Caco-2 (cell line): ENCODE results near the gene MDP1. TPM values are rescaled to one million over a fixed set of nuclear protein-coding genes. Genes with fewer than 3 reads are reported as not detected.

ENCODE experiments used
- BruUV-seq: library from RNA; stranded (reverse); fragments of 400-500 nt; replicated peaks from 2 replicates; lab custom pipeline; 2021; lab: Mats Ljungman, UMichigan
- CTCF ChIA-PET: fragments of 300-600 bp; sonication (Branson Sonifier 250); formaldehyde crosslinking; loops from one replicate; lab custom pipeline; 2022; ENCODE audit warnings: antibody characterized with exemption; lab: Charles Lee
- POLR2A ChIA-PET: fragments of 300-600 bp; sonication (Branson Sonifier 250); formaldehyde crosslinking; loops from one replicate; lab custom pipeline; 2022; ENCODE audit warnings: antibody characterized with exemption; lab: Charles Lee
- DNase-seq, 2 experiments: peaks; one replicate each; pipeline versions ENCODE4 v3.0.0 to v3.0.0-alpha.2; 2020 to 2022
- H3K27me3 ChIP-seq: replicated peaks from 2 replicates; pipeline ENCODE4 v1.6.0; 2011; ENCODE audit warnings: low read length; ENCODE audit not compliant: control insufficient read depth, insufficient read depth
- H3K36me3 ChIP-seq: 2 replicates; pipeline ENCODE4 v1.5.1; 2011; ENCODE audit warnings: low read length; ENCODE audit not compliant: control insufficient read depth, insufficient read depth
- H3K4me1 ChIP-seq: fragments of 250-450 bp; sonication (Bioruptor Pico); 2 replicates; pipeline ENCODE4 v1.5.1; 2020; ENCODE audit warnings: mild to moderate bottlenecking
- H3K4me3 ChIP-seq: 2 replicates; pipeline ENCODE4 v1.5.1; 2011; ENCODE audit warnings: low read depth, mild to moderate bottlenecking, control low read depth, low read length
- H3K9me3 ChIP-seq: fragments of 250-450 bp; sonication (Bioruptor Pico); 2 replicates; pipeline ENCODE4 v1.5.1; 2020; ENCODE audit warnings: mild to moderate bottlenecking, moderate library complexity
- H3K27ac Mint-ChIP-seq: one replicate; pipeline ENCODE4 v1.8.0; 2022; ENCODE audit warnings: mixed read lengths; ENCODE audit not compliant: unreplicated experiment
- H3K27me3 Mint-ChIP-seq: one replicate; pipeline ENCODE4 v1.8.0; 2022; ENCODE audit warnings: mixed read lengths; ENCODE audit not compliant: insufficient read depth, unreplicated experiment
- H3K36me3 Mint-ChIP-seq: one replicate; pipeline ENCODE4 v1.8.0; 2022; ENCODE audit warnings: mild to moderate bottlenecking, mixed read lengths; ENCODE audit not compliant: insufficient read depth, unreplicated experiment
- H3K4me1 Mint-ChIP-seq: one replicate; pipeline ENCODE4 v1.8.0; 2022; ENCODE audit warnings: low read depth, mixed read lengths; ENCODE audit not compliant: unreplicated experiment
- H3K4me3 Mint-ChIP-seq: one replicate; pipeline ENCODE4 v1.8.0; 2022; ENCODE audit warnings: mild to moderate bottlenecking, moderate library complexity, mixed read lengths; ENCODE audit not compliant: unreplicated experiment
- H3K9me3 Mint-ChIP-seq: one replicate; pipeline ENCODE4 v1.8.0; 2022; ENCODE audit warnings: mixed read lengths; ENCODE audit not compliant: unreplicated experiment
- intact Hi-C: fragments of 100-400 bp; cut with micrococcal nuclease; formaldehyde crosslinking; loops from one replicate; pipeline ENCODE4 v1.10.0; 2022; ENCODE audit not compliant: unreplicated experiment
- total RNA-seq: library from RNA; stranded (reverse); gene quantifications from 2 replicates; pipeline ENCODE4 v1.2.3, GENCODE V29; 2022
- TF ChIP-seq, protein P1 (sequence below), 2 experiments: fragments of 200-600 bp in 1 of 2; IDR thresholded peaks; 1 replicate in 1 of 2; 2 replicates in 1 of 2; pipeline versions ENCODE4 v1.5.1 to v1.8.0; 2011 to 2022; ENCODE audit warnings: antibody characterized with exemption in 1 of 2, control low read depth in 1 of 2, inconsistent platforms in 1 of 2, low read depth in 1 of 2, low read length in 1 of 2, mild to moderate bottlenecking in 1 of 2, moderate library complexity in 1 of 2; ENCODE audit not compliant: insufficient read depth in 1 of 2, severe bottlenecking in 1 of 2, unreplicated experiment in 1 of 2

Gene MDP1
- total RNA-seq, 1 experiment from 2014 or later, result 20.5 TPM

DNA sequence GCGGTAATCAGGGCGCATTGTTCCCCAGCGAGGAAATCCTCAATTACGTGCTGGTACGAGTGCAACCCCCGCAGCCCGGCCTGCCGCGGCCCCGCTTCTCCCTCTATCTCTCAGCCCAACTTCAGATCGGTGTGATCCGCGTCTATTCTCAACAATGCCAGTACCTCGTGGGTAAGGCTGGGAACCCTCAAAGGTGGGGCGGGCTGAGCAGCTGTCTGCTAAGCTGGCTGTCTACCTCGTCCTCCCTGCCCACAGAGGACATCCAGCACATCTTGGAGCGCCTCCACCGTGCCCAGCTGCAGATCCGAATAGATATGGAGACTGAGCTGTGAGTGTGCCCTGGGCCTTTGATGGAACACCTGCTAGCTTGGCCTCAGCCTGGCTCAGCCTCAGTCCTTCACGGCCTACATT is 43.0 kb downstream of the MDP1 start:
- BruUV-seq, result no TSS peak
- Mint-ChIP-seq H3K4me3 (no peak overlapping the region), H3K4me1 (no peaks in the 10 kb centered on the region), H3K27me3 (no peaks in the 10 kb centered on the region), H3K9me3 (no peaks in the 10 kb centered on the region), H3K36me3 (peaks cover 15% of the 10 kb centered on the region), H3K27ac (no peak overlapping the region)
- H3K36me3 ChIP-seq, result no peaks in the 10 kb centered on the region
- CTCF ChIA-PET, result no interaction called here
- no peak for DNase-seq
- H3K27me3 ChIP-seq, result no peaks in the 10 kb centered on the region
- H3K9me3 ChIP-seq, result no peaks in the 10 kb centered on the region
- TF ChIP-seq, protein P1, sequence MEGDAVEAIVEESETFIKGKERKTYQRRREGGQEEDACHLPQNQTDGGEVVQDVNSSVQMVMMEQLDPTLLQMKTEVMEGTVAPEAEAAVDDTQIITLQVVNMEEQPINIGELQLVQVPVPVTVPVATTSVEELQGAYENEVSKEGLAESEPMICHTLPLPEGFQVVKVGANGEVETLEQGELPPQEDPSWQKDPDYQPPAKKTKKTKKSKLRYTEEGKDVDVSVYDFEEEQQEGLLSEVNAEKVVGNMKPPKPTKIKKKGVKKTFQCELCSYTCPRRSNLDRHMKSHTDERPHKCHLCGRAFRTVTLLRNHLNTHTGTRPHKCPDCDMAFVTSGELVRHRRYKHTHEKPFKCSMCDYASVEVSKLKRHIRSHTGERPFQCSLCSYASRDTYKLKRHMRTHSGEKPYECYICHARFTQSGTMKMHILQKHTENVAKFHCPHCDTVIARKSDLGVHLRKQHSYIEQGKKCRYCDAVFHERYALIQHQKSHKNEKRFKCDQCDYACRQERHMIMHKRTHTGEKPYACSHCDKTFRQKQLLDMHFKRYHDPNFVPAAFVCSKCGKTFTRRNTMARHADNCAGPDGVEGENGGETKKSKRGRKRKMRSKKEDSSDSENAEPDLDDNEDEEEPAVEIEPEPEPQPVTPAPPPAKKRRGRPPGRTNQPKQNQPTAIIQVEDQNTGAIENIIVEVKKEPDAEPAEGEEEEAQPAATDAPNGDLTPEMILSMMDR (IDR thresholded peaks at IDR 0.05; ENCODE audit: insufficient read depth in 1 of 2, low read depth in 1 of 2, low read length in 1 of 2, severe bottlenecking in 1 of 2, unreplicated experiment in 1 of 2), result no peak
- POLR2A ChIA-PET, result no interaction called here
- no peak overlapping the region for H3K4me3 ChIP-seq
- H3K4me1 ChIP-seq, result no peaks in the 10 kb centered on the region
- intact Hi-C loops, result no loop called here

DNA sequence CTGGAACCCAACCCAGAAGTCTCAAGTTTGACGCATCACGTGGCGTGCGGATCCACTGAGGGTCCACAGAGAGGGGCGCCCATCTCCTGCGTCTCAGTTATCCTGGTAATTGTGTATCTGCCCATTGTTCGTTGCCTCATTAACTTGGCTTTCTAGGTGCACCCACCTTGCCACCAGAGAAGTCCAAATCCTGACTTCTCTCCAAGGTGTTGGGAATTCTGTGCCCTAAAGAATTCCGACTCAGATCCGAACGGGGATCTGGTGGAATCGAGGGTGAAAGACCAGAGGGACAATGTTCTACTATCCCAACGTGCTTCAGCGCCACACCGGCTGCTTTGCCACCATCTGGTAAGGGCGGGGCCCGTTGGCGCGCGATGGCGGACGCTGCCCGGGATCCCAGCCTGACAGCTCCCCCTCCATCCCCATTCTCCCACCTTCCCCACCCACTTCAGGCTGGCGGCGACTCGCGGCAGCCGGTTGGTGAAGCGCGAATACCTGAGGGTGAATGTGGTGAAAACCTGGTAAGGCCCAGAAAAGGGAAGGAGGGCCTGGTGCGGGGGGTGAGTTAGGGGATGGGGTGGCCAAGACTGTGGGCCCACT is 43.5 kb downstream of the MDP1 start:
- H3K4me1 Mint-ChIP-seq, result no peaks in the 10 kb centered on the region
- Histone ChIP-seq H3K36me3 (peaks cover 2% of the 10 kb centered on the region), H3K27me3 (no peaks in the 10 kb centered on the region), H3K9me3 (no peaks in the 10 kb centered on the region), H3K4me1 (no peaks in the 10 kb centered on the region), H3K4me3 (no peak overlapping the region)
- intact Hi-C loops, result no loop called here
- no peaks in the 10 kb centered on the region for H3K9me3 Mint-ChIP-seq
- peaks cover 17% of the 10 kb centered on the region for H3K36me3 Mint-ChIP-seq
- H3K27ac Mint-ChIP-seq, result no peak overlapping the region
- no peaks in the 10 kb centered on the region for H3K27me3 Mint-ChIP-seq
- no peak overlapping the region for H3K4me3 Mint-ChIP-seq
- no TSS peak for BruUV-seq
- TF ChIP-seq, protein P1 (IDR thresholded peaks at IDR 0.05; ENCODE audit: insufficient read depth in 1 of 2, low read depth in 1 of 2, low read length in 1 of 2, severe bottlenecking in 1 of 2, unreplicated experiment in 1 of 2), result no peak
- CTCF ChIA-PET, result no interaction called here
- DNase-seq, result no peak
- POLR2A ChIA-PET, result no interaction called here

DNA sequence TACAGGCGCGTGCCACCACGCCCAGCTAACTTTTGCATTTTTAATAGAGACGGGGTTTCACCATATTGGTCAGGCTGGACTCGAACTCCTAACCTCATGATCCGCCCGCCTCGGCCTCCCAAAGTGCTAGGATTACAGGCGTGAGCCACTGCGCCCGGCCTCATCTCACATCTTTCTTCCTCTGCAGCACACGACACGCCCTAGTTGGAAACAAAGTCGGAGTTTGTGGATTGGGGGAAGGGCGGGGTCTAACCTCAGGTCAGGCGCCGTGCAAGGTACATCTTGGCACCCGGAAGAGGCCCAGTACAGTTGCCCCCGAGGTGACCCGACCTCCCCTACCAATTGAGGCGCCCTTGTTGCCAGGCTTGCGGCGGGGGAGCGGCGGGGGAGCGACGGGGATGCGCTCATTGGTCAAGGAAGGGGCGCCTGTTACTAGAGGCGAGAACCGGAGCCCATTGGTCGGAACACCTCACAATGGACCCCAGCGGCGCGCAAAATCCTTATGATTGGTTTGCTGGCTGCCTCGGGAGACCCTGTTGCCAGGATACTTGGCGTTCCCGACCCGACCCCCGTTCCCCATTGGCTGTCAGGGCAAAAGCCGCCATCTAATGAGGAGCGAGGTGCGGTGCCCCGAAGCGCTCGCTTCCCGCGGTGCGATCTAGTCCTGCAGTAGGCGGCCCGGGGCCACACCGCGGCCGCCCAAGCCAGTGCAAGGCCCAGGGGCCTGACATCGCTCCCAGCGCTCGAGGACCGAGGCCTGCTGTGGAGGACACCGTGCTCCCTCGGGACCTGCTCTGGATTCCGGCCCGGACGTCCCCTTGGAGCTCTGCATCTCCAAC is 44.2 kb downstream of the MDP1 start, which contains the start of gene REC8:
Gene REC8, plus strand, starts transcription at position 659 of the 839 bp plus-strand sequence. CDS start 473 bp downstream, outside the sequence.
- no peaks in the 10 kb centered on the region for H3K9me3 ChIP-seq
- H3K27ac Mint-ChIP-seq, result no peak within 1 kb of the TSS
- no peak within 1 kb of the TSS for H3K4me3 Mint-ChIP-seq
- no peaks in the 10 kb centered on the region for H3K27me3 ChIP-seq
- no peaks in the 10 kb centered on the region for H3K27me3 Mint-ChIP-seq
- peaks cover 2% of the 10 kb centered on the region for H3K36me3 ChIP-seq
- no peak within 1 kb of the TSS for H3K4me3 ChIP-seq
- ChIA-PET CTCF (no interaction called here), POLR2A (interaction anchor here (0.7 kb wide), 1 partner anchor 81 kb away, joined by 7 read pairs; no protein-coding TSS in a partner anchor)
- intact Hi-C loops, result no loop called here
- TF ChIP-seq, protein P1 (IDR thresholded peaks at IDR 0.05; ENCODE audit: insufficient read depth in 1 of 2, low read depth in 1 of 2, low read length in 1 of 2, severe bottlenecking in 1 of 2, unreplicated experiment in 1 of 2), result no peak
- no peak for DNase-seq
- peaks cover 11% of the 10 kb centered on the region for H3K36me3 Mint-ChIP-seq
- no peaks in the 10 kb centered on the region for H3K9me3 Mint-ChIP-seq
- no peaks in the 10 kb centered on the region for H3K4me1 ChIP-seq
- H3K4me1 Mint-ChIP-seq, result no peaks in the 10 kb centered on the region
- BruUV-seq, result no TSS peak
